ENCODE results near the gene BACE1-AS.

Gene BACE1-AS

DNA sequence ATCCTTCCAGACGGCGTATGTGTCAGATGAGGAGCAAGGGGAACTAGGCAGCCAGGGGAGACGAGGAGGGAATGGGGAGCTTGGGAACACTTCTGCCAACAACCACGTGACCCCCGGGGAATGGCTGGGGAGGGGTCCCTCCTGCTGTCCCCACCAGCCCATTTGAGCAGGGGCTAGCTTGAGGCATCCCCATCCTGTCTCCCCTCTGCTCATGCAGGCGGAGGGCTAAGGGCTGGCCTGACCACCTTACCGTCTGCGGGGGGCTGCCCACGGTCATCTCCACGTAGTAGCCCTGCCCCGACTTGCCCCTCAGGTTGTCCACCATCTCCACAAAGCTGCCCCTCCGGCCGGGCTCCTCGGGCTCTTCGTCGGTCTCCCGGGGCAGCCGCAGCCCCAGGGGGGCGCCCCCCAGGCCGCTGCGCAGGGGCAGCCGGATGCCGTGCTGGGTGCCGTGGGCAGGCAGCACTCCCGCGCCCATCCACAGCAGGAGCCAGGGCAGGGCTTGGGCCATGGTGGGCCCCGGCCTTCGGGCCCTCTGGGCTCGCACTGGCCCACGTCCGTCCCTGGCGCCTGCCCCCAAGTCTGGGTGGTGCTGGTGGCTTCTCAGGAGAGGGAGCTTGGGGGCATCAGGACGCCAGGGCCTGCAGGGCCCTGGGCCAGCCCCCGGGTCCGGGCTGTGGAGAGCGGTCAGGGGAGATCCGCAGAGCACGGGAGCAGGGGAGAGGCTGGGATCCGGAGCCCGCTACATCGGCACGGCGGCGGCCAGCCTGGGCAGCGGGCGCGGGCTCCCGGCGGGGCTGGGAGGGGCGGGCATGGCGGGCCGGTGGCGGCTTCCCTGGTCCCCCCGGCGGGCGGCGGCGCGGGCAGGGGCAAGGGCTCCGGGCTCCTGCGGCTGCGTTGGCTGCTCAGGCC lies 24.4 kb downstream of the BACE1-AS start:
- Histone ChIP-seq H2AFZ (ENCODE audit: low read length) (peak overlapping the region; percentile 87), H3F3A (ENCODE audit: low read depth) (no peaks in the 10 kb centered on the region), H3K4me1 (ENCODE audit: insufficient read depth, low read length, poor library complexity, severe bottlenecking) (peaks cover 10% of the 10 kb centered on the region), H3K4me2 (ENCODE audit: low read depth, low read length, poor library complexity, severe bottlenecking) (peak overlapping the region; percentile 75), H3K79me2 (ENCODE audit: insufficient read depth, low read length) (0 out of 2 replicates have a peak, but pooled peaks cover 5% of the 10 kb centered on the region), H3K36me3 (ENCODE audit: insufficient read depth, low read length) (no peaks in the 10 kb centered on the region), H3K9me3 (ENCODE audit: insufficient read depth, low read depth, low read length) (no peaks in the 10 kb centered on the region), H3K9ac (ENCODE audit: low read depth, low read length, poor library complexity, severe bottlenecking) (peak overlapping the region; percentile 82), H3K9me2 (replicated peaks; ENCODE audit: low read depth, low read length) (no peaks in the 10 kb centered on the region), H3K27me3 (ENCODE audit: insufficient read depth, low read length, poor library complexity, severe bottlenecking) (no peaks in the 10 kb centered on the region), H4K20me1 (ENCODE audit: insufficient read depth, low read length, poor library complexity, severe bottlenecking) (no peaks in the 10 kb centered on the region), H3K4me3 (ENCODE audit: low read length, poor library complexity, severe bottlenecking) (peak overlapping the region; percentile 86)
- no peak for TF ChIP-seq EZH2phosphoT487 (IDR thresholded peaks at IDR 0.05; ENCODE audit: borderline replicate concordance)
- TF ChIP-seq, protein P1, sequence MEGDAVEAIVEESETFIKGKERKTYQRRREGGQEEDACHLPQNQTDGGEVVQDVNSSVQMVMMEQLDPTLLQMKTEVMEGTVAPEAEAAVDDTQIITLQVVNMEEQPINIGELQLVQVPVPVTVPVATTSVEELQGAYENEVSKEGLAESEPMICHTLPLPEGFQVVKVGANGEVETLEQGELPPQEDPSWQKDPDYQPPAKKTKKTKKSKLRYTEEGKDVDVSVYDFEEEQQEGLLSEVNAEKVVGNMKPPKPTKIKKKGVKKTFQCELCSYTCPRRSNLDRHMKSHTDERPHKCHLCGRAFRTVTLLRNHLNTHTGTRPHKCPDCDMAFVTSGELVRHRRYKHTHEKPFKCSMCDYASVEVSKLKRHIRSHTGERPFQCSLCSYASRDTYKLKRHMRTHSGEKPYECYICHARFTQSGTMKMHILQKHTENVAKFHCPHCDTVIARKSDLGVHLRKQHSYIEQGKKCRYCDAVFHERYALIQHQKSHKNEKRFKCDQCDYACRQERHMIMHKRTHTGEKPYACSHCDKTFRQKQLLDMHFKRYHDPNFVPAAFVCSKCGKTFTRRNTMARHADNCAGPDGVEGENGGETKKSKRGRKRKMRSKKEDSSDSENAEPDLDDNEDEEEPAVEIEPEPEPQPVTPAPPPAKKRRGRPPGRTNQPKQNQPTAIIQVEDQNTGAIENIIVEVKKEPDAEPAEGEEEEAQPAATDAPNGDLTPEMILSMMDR (conservative IDR thresholded peaks at IDR 0.05; ENCODE audit: low read length): 0 out of 2 replicates have a peak, but pooled peaks have one; percentile 11

DNA sequence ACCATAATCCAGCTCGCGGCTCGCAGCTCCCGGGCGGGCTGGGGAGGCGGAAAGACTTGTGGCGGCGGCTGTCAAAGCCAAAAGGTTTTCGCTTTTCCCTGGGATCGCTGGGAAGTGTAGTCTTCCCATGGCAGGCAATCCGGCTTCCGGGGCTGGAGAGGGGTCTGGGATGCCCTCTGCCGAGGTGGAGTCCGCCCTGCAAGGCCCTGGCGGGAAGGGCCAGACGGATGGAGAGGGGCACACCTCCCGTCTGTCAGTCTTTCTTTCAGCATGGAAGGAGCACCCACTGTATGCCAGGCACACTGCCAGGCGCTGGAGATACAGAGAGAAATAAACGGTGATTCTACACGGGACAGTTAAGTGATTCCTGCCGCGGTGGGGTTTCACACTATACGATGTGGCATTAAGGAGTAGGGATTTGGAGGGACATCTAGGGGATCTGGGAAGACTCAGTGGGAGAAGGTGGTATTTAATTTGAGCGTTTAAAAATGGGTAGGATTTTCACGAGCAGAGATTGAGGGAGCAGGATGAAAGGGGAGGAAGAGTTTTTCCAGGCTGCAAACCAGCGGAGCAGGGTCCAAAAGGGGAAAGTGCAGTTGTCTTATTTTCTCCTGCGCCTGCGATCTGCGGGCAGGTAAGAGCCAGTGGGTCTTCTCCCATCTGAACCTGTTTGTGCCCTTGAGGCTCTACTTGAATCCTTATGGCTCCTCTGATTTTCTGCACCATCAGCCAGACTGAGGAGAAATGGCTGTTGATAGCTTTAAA lies 25.2 kb downstream of the BACE1-AS start, which contains the start of gene BACE1:
Gene BACE1, minus strand, starts transcription at position 60 of the 765 bp plus-strand sequence. CDS start 461 bp downstream, outside the sequence.
- TF ChIP-seq EZH2phosphoT487 (IDR thresholded peaks at IDR 0.05; ENCODE audit: borderline replicate concordance): no peak
- TF ChIP-seq, protein P1 (conservative IDR thresholded peaks at IDR 0.05; ENCODE audit: low read length): peak; percentile 38; the same call in 1 of the 2 replicates
- Histone ChIP-seq H3K9ac (ENCODE audit: low read depth, low read length, poor library complexity, severe bottlenecking) (peak within 1 kb of the TSS; percentile 82), H3K4me1 (ENCODE audit: insufficient read depth, low read length, poor library complexity, severe bottlenecking) (peaks cover 10% of the 10 kb centered on the region), H2AFZ (ENCODE audit: low read length) (peak within 1 kb of the TSS; percentile 87), H3F3A (ENCODE audit: low read depth) (no peaks in the 10 kb centered on the region), H3K4me3 (ENCODE audit: low read length, poor library complexity, severe bottlenecking) (peak within 1 kb of the TSS; percentile 86), H3K79me2 (ENCODE audit: insufficient read depth, low read length) (0 out of 2 replicates have a peak, but pooled peaks cover 5% of the 10 kb centered on the region), H3K4me2 (ENCODE audit: low read depth, low read length, poor library complexity, severe bottlenecking) (peak within 1 kb of the TSS; percentile 75), H3K36me3 (ENCODE audit: insufficient read depth, low read length) (no peaks in the 10 kb centered on the region), H4K20me1 (ENCODE audit: insufficient read depth, low read length, poor library complexity, severe bottlenecking) (no peaks in the 10 kb centered on the region), H3K9me2 (replicated peaks; ENCODE audit: low read depth, low read length) (no peaks in the 10 kb centered on the region), H3K27me3 (ENCODE audit: insufficient read depth, low read length, poor library complexity, severe bottlenecking) (no peaks in the 10 kb centered on the region), H3K9me3 (ENCODE audit: insufficient read depth, low read depth, low read length) (no peaks in the 10 kb centered on the region)

DNA sequence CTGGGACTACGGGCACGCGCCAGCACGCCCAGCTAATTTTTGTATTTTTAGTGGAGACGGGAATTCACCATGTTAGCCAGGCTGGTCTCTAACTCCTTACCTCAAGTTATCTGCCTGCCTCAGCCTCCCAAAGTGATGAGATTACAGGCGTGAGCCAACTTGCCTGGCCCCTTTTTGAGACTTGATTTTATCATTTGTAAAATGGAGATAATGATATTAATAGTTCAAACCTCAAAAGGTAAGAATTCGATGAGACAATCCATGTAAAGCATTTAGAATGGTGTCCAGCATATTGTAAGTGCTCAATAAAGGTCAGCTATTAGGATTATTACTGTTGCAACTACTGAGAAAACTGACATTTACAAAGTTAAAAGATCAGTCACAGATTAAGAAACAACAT lies 27.6 kb downstream of the BACE1-AS start:
- Histone ChIP-seq H2AFZ (ENCODE audit: low read length) (no peak overlapping the region), H3K79me2 (ENCODE audit: insufficient read depth, low read length) (0 out of 2 replicates have a peak, but pooled peaks cover 5% of the 10 kb centered on the region), H3K9me3 (ENCODE audit: insufficient read depth, low read depth, low read length) (no peaks in the 10 kb centered on the region), H3K27me3 (ENCODE audit: insufficient read depth, low read length, poor library complexity, severe bottlenecking) (no peaks in the 10 kb centered on the region), H3K4me3 (ENCODE audit: low read length, poor library complexity, severe bottlenecking) (no peak overlapping the region), H3K36me3 (ENCODE audit: insufficient read depth, low read length) (no peaks in the 10 kb centered on the region), H3K4me2 (ENCODE audit: low read depth, low read length, poor library complexity, severe bottlenecking) (no peak overlapping the region), H3K9ac (ENCODE audit: low read depth, low read length, poor library complexity, severe bottlenecking) (no peak overlapping the region), H3K9me2 (replicated peaks; ENCODE audit: low read depth, low read length) (no peaks in the 10 kb centered on the region), H4K20me1 (ENCODE audit: insufficient read depth, low read length, poor library complexity, severe bottlenecking) (no peaks in the 10 kb centered on the region), H3K4me1 (ENCODE audit: insufficient read depth, low read length, poor library complexity, severe bottlenecking) (peaks cover 10% of the 10 kb centered on the region), H3F3A (ENCODE audit: low read depth) (no peaks in the 10 kb centered on the region)
- TF ChIP-seq, protein P1 (conservative IDR thresholded peaks at IDR 0.05; ENCODE audit: low read length): no peak
- TF ChIP-seq EZH2phosphoT487 (IDR thresholded peaks at IDR 0.05; ENCODE audit: borderline replicate concordance): no peak
